CD4-positive, alpha-beta T cell treated with Interferon alpha-2 for 1 hour (primary cell): ENCODE data around the gene C16orf95.
"Not testable (repeated sequence)": the region's sequence is repeated elsewhere in the genome, so short reads cannot be mapped to it uniquely, and the experiment has no call there.

Experiments used
- DNase-seq, 2 donors: peaks; one replicate each; pipeline ENCODE4 v3.0.0-alpha.2; 2020 to 2022

C16orf95 gene

DNA sequence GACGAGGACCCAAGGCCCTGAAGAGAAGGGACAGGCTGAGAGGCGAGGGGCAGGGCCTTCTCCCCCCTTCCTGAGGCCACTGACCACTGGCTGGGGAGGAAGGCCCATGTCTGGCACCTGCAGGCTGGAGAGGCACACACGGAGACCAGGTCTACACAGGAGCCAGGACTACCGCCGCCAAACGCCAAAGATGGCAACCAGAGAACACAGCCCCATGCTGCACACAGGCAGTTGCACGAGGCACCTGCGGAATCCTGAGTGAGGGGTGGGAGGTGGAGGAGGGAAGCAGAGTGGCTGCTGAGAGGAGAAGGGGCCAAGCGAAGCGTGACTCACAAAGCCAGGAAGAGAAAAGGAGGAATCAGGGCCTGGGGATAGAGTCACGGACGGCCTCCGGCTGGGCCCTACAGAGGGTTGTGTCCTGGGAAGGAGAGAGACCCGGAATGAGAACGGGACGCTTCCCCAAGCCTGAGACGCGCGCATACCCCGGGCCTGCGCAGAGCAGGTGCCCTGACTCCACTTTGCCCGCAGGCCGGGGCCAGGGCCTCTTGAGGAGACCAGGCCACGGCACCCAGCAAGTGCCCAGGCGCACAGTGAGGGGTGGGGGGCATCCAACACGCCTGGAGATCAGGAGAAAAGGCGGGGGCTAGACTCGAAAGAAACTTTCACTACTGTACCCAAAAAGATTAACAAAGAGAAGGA, 28.7 kb upstream of the C16orf95 start:
- no peak for DNase-seq

- peak; percentile 61 to 66 for DNase-seq
These were observed 27.9 kb upstream of the C16orf95 start for GRCh38 chr16:87344931-87345631.

DNA sequence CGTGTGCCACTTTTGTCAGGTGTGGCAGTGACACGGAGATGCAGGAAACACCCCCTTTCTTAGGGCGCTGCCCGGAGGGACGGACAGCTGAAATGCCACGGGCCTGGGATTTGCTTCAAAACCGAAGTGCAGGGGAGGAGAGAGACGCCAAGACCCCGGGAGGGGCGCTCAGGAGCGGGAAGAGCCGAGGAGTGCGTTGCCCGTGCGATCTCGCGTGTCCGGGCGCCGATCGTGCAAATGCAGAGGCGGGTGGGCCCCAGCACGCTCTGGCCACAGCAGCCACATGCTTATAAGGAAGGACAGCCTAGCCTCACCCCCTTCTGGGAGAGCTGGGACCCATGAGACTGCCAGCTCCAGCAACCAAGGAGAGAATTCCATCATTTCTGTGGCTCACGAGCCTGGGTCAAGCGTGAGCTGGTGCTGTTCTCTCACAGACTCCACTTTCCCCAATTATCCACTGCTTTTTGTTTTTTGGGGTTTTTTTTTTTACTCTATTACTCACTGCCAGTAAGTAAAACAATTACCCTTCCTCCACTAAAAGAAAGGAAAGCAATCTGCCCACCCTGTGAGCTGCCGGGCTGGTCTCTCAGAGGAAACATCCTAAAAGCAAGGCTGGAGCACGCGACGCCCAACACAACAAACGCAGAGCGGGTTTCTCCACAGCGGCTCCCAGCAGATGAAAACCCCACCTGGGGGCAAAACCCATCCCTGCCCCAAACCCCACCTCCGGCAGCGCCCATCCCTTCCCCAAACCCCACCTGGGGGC, 27.2 kb upstream of the C16orf95 start:
- DNase-seq, result no peak

DNA sequence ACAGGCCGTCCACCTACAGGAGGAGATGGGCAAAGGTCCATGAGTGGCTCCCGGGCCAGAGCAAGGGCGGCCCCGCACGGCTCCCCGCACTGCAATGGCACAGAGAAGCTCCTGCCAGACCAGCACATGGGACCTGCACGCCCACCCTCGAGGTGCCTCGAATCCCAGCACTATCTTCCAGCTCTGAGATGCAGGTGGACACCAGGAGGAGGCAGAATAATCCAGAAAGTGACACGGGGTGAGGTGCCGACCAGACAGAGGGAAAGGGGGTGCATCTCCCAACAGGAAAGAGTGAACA, 26.5 kb upstream of the C16orf95 start:
- no peak for DNase-seq

DNA sequence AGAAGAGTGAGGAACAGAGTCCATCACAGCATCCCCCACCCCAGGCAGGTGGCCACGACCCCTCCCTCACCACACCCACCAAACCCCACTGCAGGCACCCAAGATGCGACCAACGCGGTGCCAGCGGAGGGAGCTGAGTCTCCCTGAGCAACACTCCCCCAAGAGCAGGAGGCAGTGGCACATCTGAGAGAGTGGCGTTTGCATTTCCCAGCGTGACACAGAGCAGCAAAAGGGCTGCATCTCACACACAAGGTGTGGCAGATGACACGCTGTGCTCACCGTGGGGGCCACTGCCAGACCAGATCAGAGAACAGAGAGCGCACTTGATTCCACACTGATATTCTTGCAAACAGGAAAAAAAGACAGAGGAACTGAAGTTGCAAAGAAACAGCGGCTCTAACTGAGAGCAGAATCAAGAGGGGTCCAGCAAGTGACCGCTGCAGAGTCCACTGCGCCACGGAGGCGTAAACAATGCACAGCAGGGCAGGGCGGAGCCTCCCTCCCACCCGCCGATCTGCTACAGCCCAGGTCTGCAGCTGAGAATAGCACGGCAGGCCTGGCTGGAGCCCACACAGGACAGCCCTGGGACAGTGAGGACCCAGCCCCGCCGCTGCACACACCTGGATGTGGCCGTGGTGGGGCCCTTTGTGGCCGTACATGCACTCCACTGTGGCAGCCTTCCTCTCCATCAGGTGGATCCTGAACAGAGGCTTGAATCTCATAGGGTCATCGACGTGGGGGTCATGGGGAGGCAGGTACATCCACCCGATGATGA, 26.0 kb upstream of the C16orf95 start:
- no peak for DNase-seq

GRCh38 chr16:87342504-87342903, 25.3 kb upstream of the C16orf95 start:
- DNase-seq, result no peak

DNA sequence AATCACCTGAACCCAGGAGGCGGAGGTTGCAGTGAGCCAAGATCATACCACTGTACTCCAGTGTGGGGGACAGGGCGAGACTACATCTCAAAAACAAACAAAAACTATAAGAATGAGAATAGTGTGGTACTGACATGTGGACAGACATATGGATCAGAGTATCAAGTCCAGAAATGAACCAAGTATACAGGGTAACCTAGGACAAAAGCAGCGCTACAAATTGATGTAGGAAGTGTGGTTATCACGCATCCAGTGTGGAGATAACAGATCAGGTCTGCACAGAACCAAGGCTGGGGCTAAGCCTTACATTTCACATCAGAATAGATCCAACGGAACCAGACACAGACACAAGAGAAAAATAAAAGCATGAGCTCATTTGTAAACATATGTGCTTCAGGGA, 23.0 kb upstream of the C16orf95 start:
- no peak for DNase-seq

GRCh38 chr16:87339724-87340105, 22.5 kb upstream of the C16orf95 start:
- not testable (repeated sequence) for DNase-seq

- DNase-seq, result no peak
These were observed 22.0 kb upstream of the C16orf95 start for GRCh38 chr16:87339086-87339723.

- DNase-seq, result no peak
These were observed 21.1 kb upstream of the C16orf95 start for GRCh38 chr16:87338155-87338765.

GRCh38 chr16:87337262-87337771, 20.1 kb upstream of the C16orf95 start:
- no peak for DNase-seq

GRCh38 chr16:87336434-87337240, 19.4 kb upstream of the C16orf95 start:
- DNase-seq, result no peak

DNA sequence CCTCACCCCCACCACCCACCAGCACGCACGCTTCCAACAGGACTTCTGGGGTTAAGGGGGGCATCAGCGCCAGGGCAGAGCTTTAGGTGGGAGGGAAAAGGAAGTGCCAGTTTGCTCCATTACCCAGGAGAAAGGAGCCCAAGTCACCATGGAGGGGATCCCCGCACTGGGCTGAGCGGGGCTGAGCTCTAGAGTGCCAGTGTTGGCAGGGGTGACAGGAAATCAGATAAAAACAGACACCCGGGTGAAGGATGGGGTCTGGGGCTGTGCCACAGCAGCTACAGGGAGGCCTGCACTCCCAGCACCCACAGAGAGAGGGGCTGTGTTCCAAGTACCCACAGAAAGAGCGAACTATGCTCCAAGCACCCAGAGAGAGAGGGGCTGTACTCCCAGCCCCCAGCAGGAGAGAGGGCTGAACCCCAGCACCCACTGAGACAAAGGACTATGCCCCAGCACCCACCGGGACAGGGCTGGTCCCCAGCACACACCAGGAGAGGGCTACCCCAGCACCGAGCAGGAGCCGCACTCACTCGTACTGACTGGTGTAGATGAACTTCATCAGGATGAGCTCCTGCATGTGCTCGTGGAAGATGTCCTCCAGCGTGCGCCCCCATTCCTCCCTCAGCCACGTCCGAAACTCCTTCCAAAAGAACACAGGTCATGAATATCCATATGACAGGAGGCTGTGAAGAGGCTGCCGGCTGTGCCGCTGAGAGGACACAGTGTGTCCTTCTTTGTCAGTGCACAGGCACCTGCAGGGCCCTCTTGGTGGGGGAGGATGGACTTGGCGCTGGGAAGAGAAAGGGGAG, 18.6 kb upstream of the C16orf95 start:
- no peak for DNase-seq

DNA sequence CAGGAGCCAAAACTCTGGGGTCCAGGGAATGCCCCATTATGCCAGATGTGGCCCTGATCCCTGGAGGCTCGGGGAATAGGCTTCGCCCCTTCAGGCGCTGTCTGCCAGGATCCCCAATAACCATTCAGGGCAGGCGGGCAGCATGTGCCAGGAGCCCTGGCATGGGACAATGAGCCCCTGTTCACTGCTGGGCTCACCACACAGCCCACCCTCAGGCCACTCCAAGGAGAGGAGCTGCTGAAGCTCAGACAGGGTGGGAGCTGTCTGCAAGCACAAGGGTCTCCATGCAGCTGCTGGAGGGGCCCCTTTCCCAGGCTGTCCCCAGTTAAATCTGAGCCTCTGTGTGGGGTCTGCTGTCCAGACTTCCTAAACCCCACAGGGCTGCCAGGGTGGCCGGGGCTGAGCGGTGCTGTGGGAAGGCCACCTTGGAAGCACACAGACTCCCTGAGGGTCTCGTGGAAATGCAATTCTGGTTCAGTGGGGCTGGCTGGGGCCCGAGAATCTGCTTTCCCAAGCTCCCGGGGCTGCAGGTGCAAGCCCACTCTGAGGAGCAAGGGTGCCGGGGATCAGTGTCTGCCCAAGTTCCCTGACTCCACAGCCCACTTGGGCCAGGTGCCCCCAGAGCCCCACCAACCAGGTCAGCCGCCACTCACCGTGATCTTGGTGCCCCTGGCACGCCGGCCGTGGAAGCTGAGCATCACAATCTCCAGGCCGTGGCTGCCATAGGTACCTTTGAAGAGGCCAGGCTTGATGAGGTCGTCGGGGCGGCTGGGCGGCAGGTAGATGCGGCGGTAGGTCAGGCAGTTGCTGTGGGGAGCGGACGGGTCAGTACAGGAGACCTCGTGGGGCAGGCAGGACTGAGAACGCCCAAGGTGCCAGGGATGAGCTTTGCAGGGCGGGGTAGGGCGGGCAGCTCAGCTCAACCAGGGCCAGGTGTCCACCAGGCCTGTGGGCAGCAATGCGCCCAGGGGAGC, 17.7 kb upstream of the C16orf95 start:
- no peak for DNase-seq

DNA sequence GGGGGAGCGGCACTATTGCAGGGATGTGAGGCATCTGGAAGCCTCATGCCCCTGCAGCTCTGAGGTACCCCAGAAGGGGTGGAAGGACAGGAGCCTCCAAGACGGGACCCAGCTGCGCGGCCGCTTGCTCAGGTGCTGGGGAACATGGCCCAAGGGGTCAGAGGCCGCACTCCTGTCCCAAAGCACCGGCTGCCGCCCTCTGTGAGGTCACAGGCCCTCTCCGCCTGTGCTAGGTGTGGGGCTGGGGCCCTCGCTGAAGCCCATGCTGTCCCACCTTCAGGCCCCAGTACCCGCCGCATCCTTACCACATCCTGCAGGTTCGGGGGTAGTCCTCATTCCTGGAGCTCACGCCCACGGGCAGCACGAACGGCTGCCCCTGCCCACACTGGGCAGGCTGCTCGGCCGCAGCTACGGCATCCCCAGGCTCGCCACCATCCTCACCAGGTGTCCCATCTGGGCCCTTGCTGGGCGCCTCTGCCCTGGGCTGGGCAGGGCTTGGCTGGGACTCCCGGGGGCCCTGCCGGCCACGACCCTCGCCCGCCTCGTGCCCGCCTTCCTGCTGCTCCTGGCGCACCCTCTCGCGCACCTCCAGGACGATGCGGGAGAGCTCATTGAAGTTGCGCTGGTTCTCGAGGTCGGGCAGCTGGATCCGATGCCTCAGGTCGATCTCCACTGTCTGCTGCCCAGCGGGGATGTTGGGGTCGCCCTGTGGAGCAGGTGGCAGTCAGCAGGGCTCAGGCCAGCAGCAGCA, 16.6 kb upstream of the C16orf95 start:
- no peak for DNase-seq

DNA sequence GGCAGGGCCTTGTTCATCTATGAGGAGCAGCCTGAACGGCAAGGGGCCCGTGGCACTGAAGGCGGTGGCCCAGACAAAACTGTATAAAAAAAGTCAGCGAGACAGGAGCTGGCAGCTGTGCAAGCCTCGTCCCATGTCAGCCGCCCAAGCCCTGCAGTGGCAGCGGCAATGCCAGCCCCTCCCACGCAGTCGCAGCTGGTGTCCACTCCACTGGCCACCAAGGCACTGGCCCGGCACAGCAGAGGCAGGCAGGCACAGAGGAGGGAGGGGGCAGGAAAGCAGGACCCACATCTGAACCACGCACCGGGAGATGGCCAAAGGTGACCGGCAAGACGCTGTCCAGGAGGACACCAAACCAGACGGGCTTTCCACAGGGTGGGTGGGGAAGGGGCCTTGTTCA, 15.9 kb upstream of the C16orf95 start:
- no peak for DNase-seq

GRCh38 chr16:87332150-87332549, 15.0 kb upstream of the C16orf95 start:
- DNase-seq, result no peak

DNA sequence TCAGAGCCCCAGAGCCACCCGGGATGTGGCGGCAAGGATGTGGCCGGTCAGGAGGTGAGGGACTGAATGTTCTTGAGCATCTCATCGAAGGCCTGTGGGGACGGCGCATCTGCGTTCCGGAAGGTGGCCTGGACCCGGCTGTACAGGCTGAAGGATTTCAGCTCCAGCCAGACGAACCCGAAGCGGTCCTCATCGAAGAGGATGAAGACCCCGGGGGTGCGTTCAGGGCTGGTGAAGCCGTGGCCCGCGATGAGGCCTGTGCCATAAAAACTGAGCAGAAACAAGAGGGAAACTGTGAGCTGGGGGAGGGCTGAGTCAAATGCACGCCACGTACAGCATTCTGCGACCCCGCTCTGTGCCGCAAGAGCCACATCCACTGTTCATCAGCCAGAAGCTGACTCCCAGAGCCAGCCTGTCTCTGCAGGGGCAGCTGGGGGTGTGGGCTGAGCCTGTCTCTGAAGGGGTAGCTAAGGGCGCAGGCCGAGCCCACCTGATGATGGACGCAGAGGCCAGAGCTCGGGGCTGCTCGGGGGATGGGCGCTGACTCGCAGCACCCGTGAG, 14.1 kb upstream of the C16orf95 start:
- DNase-seq, result no peak
